GM10248 (cell line): ENCODE measurements around the gene FGF9.

ENCODE experiments used
- CTCF ChIA-PET: fragments of 300-600 bp; sonication (Branson Sonifier 250); formaldehyde crosslinking; extraction: SDS; loops from one replicate; lab custom pipeline; 2021; ENCODE audit warnings: antibody characterized with exemption; lab: Yijun Ruan, JAX
- POLR2A ChIA-PET: fragments of 350-650 bp; sonication (Branson Sonifier 250); formaldehyde crosslinking; extraction: SDS; loops from one replicate; lab custom pipeline; 2020; ENCODE audit warnings: antibody characterized with exemption; lab: Yijun Ruan, JAX
- DNase-seq: peaks from one replicate; pipeline ENCODE4 v3.0.0; 2012; ENCODE audit errors: extremely low spot score
- TF ChIP-seq, protein P1 (sequence below): IDR thresholded peaks from 2 replicates; pipeline ENCODE4 v1.5.1; 2012; ENCODE audit warnings: mild to moderate bottlenecking, low read depth; ENCODE audit errors: extremely low read depth, missing control alignments, control extremely low read depth

FGF9 gene

DNA sequence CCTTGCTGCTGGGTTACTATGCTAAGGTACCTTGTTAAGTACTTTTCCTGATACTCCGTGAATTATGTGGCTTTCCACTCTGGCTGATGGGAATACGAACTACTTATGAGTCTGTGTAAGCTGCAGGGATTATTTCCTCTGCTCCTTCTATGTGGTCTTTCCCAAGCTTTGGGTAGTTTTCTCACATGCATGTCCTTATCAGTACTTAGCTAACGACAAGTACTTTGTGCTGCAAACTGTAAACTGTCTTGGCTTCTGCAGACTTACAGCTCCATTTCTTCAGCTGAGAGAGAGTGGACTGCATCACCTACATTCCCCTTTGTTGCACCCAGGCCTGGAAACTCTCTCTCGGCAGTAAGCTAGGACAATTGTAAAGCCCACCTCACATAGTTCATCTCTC is 76.6 kb downstream of the FGF9 start:
- ChIA-PET POLR2A (no interaction called here), CTCF (no interaction called here)
- no peak for DNase-seq
- TF ChIP-seq, protein P1, sequence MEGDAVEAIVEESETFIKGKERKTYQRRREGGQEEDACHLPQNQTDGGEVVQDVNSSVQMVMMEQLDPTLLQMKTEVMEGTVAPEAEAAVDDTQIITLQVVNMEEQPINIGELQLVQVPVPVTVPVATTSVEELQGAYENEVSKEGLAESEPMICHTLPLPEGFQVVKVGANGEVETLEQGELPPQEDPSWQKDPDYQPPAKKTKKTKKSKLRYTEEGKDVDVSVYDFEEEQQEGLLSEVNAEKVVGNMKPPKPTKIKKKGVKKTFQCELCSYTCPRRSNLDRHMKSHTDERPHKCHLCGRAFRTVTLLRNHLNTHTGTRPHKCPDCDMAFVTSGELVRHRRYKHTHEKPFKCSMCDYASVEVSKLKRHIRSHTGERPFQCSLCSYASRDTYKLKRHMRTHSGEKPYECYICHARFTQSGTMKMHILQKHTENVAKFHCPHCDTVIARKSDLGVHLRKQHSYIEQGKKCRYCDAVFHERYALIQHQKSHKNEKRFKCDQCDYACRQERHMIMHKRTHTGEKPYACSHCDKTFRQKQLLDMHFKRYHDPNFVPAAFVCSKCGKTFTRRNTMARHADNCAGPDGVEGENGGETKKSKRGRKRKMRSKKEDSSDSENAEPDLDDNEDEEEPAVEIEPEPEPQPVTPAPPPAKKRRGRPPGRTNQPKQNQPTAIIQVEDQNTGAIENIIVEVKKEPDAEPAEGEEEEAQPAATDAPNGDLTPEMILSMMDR: no peak

GRCh38 chr13:21748166-21748565 is 77.3 kb downstream of the FGF9 start:
- POLR2A ChIA-PET: no interaction called here
- TF ChIP-seq, protein P1: no peak
- CTCF ChIA-PET: no interaction called here
- DNase-seq: no peak

- ChIA-PET CTCF (interaction anchor here (1.0 kb wide), 1 partner anchor 10 kb away, joined by 3 read pairs; no protein-coding TSS in a partner anchor), POLR2A (no interaction called here)
- DNase-seq: no peak
- TF ChIP-seq, protein P1: no peak
Measured at GRCh38 chr13:21749410-21749809, 78.5 kb downstream of the FGF9 start.

DNA sequence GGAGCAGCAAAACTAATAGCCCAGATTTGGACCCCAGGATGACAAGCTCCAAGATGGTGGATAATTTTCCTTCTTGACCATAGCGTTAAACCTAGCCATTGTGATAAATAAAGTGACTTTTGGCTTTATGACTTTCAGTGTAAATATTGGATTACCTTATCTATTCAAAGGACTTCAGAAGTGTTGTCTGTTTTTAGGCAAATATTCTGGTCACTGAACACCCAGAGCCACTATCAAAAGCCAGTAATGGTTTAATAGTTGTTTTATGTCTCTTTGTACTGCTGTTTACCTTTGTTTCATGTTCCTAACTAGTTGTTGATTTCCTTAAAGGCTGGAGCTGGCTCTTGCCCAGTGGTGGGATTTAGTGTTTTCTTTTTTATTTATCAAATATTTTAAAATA is 81.6 kb downstream of the FGF9 start:
- CTCF ChIA-PET: no interaction called here
- no peak for DNase-seq
- POLR2A ChIA-PET: no interaction called here
- TF ChIP-seq, protein P1: no peak

- TF ChIP-seq, protein P1: no peak
- DNase-seq: no peak
- ChIA-PET CTCF (no interaction called here), POLR2A (no interaction called here)
Measured at GRCh38 chr13:21753117-21753729, 82.3 kb downstream of the FGF9 start.
